ENCODE measurements around the gene TBC1D14.

GRCh38 chr4:6944301-6945051 lies 34.9 kb downstream of the TBC1D14 start:
- TF ChIP-seq CTCF (IDR thresholded peaks at IDR 0.05) (no peak), POLR2A (IDR thresholded peaks at IDR 0.05) (no peak)

All from heart left ventricle (tissue), 13 donors.